HG03558 (cell line): ENCODE results near the gene C13orf46.

Experiments used
- ATAC-seq: cut with Tn5 transposase; IDR thresholded peaks from one replicate; pipeline ENCODE4 v1.9.1; 2021; ENCODE audit warnings: moderate number of reproducible peaks; ENCODE audit not compliant: unreplicated experiment; ENCODE audit errors: extremely low read depth

Gene C13orf46

DNA sequence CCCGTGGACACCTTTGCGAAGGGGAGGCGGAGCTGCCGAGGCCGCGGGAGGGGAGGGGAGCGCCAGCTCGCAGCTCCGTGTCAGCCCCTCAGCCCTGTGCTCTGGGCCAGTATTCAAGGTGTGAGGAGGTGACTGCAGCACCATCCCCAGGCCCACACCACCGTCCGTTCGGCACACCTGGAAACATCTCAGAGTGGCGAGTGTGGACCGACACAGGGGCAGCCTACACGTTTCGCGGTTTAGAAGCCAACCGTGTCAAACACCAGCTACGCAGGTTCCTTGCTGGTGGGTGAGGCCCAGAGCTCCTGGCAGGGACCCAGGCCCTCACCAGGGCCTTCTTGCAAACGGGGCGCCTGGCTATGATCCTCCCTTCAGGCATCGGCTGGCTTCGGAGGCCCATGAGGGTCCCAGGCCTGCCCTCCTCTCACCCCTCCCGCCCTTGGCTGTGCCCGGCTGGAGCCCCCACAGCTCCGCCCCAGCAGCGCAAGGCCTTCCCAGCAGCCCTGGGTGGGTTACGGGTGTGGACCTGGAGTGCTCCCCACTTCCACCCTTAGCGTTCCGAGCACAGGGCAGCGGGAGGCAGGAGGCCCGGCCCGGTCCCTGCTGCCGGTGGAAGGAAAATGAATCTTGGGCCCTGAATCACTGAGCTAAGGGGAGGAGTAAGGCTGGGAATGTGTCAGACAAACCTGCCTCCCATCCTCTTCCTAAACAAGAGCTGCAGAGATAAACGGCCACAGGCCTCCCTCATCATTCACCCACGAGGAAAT lies 1.2 kb downstream of the C13orf46 start:
- no peak for ATAC-seq

- no peak for ATAC-seq
Measured at GRCh38 chr13:113971471-113972231, 2.2 kb downstream of the C13orf46 start.

DNA sequence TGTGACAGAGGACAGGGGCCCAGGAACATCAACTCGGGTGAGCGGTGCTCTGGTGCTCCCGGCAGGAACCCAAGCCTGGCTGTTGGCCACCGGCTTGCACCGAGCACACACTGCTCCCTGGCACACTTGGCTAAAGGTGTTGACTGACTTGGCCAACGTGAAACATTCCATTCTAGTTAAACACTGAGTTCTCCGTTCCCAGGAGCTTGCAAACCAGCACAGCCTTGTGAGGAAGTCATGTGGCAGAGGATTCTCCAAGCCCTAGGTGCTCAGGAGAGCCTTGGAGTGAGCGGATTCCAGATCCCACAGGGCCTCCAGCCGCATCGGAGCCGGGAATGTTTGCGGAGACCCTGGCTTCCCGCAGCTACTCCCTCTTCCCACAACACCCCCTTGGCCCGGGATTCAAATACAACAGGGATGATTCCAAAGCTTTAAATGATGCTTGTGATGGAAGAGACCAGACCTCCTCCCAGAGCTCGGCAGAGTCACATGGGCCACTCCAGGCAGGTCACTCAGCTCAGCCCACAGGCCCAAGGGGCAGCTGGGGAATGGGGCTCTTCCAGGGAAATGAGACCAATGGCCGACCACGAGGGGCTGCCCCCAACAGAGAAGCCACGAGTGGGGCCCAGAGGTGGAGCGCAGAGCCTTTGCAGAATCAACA lies 2.9 kb downstream of the C13orf46 start:
- ATAC-seq, result no peak

- ATAC-seq, result no peak
Measured at GRCh38 chr13:113969973-113970611, 3.8 kb downstream of the C13orf46 start.

DNA sequence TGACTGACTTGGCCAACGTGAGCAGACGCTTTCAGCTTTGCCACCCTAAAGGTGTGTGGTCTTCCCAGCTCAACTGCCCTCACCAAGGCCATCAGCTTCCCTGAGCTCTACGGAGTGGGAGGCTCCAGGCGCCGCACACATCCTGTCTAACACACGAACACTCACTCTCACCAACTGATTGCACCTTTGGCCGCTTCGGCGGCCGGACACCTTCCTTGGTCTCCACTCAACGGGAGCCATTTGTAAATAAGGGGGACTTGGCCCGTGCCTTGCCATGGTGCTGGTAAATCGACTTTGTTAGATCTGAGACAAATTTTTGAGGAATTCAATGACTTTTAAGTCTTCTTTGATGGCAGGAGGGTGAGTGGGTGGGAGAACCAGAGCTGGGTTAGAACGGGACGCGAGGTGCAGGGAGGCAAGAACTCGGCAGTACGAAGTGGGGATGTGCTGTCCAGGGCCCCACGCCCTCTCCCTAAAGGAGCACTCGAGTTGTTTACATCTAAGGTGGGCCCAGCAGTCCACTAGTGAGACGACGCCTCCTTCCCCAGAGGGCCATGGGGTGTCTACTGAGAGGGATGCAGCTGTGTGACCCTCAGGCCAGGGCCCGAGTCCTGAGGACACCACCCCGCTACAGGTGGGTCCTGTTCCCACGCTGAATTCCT lies 4.4 kb downstream of the C13orf46 start:
- no peak for ATAC-seq

DNA sequence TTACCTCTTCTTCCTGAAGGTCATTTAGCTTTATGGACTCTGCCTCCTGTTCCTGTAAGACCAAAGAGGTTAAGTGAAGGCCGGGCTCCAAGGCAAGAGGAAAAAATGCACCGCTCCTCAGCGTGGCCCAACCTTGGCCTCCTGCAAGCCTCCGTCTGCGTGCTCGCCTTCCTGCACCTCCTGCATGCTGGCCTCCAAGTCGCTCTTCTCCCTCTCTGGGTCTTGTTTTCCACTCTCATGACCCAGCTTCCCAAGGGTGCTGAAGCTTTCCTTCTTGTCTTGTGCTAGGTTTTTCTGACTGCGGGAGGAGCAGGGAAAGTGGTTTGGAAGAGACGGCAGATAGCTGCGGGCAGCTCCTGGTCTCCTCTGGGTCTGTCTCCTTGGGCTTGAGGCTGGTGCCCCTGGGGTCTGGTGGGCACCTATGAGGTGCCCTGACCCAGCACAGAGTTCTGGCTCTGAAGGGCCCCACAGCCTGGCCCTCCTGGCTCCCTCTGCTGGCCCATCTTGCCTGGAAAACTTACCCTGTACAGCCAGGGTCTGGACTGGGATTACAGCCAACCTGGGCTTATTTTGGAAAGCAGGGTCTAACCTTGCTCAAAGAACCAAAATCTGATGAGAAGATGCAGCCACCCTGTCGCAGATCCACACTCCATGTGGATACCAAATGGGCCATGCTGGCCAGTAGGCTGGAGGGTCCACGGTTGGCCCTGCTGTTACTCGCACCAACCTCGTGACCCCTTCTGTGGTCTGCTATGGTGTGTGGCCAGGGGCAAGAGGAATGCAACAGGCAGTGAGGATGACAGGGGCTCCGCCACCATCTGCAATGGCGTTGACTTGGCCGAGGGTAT lies 5.2 kb downstream of the C13orf46 start:
- ATAC-seq, result no peak

DNA sequence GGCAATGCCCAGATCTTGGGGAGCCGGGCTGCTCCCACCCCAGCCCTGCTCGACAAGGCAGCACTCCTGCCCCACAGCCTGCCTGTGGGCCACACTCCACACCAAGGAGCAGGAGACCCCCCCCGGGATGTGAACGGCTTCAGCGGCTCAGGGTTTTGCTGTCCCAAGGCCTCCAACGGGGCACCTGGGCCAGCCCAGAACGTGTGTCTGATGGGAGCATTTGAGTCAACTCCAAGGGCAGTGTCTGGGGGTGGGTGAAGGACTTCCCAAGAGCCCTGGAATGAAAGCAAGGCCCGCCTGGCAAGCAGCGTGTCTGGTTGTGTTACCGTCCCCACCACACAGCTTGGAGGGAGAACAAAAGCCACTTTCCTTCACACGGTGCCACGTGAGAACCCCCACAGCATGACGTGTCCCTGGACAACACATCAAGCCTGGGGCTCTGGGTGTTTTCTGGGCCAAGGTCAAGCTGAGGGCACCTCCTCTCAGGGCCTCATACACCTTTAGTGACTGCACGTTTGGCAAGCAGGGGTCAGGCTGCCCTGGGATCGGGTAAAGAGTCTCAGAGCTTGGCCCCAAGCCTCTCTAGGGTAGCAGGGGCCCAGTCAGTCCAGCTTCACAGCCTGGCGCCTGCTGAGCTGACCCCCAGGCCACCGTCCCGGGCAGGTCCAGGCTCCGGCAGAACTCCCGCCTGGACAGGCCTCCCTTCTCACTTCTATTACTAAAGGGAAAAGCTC lies 6.0 kb downstream of the C13orf46 start:
- no peak for ATAC-seq

DNA sequence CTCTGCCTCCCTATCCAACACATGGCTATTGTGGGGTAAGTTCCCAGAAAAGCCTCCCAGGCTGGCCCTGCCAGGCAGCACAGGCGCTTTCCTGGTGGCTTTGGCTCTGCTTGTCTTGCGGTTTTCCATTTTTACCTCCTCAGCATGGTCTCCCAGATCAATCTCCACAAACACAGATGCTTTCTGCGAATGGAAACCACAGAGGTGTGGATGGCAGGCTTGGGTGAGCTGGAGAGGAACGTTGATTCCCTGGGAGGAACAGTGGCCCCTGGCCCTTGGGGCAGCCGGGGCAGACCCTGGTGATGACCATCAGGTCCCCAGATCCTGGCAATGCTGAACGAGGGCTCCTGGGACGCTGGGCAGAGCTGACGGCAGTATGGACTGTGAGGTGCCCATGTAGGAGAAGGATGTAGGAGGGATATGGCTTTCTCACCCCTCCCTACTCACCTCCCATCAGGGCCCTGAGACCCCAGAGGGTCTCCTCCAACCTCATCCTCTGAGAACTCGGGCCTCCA lies 6.6 kb downstream of the C13orf46 start:
- ATAC-seq, result no peak

DNA sequence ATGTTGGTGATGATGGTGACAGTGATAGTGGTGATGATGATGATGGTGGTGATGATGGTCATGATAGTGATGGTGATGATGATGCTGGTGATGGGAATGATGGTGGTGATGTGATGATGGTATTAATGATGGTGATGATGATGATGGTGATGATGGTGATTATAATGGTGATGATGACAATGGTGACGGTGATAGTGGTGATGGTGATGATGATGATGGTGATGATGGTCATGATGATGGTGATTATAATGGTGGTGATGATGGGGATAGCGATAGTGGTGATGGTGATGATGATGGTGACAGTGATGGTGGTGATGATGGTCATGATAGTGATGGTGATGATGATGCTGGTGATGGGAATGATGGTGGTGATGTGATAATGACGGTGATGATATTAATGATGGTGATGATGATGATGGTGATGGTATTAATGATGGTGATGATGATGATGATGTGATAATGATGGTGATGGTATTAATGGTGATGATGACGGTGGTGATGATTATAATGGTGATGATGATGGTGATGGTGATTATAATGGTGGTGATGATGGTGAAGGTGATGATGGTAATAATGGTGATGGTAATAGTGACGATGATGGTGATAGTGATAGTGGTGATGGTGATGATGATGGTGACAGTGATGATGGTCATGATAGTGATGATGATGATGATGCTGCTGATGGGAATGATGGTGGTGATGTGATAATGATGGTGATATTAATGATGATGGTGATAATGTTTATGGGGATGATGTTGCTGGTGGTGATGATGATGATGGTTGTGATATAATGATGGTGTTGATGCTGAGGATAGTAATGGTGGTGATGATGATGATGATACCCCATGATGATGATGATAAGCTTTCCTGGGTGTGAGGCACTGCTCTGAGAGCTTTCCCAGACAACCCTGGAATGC lies 7.7 kb downstream of the C13orf46 start:
- ATAC-seq, result no peak

DNA sequence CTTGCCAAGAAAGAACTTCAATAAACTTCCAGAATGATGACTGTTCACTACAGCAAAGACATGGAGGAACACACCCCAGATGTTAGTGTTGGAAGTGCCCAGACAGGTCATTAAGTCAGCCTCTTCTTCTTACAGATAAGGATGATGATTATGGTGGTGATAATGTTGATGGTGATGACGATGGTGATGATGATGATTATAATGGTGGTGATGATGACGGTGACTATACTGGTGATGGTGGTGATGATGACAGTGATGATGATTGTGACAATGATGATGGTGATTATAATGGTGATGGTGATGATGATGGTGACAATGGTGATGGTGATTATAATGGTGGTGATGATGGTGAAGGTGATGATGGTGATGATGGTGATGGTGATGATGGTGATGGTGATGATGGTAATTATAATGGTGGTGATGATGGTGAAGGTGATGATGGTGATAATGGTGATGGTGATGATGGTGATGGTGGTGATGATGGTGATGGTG lies 8.4 kb downstream of the C13orf46 start:
- ATAC-seq, result no peak

DNA sequence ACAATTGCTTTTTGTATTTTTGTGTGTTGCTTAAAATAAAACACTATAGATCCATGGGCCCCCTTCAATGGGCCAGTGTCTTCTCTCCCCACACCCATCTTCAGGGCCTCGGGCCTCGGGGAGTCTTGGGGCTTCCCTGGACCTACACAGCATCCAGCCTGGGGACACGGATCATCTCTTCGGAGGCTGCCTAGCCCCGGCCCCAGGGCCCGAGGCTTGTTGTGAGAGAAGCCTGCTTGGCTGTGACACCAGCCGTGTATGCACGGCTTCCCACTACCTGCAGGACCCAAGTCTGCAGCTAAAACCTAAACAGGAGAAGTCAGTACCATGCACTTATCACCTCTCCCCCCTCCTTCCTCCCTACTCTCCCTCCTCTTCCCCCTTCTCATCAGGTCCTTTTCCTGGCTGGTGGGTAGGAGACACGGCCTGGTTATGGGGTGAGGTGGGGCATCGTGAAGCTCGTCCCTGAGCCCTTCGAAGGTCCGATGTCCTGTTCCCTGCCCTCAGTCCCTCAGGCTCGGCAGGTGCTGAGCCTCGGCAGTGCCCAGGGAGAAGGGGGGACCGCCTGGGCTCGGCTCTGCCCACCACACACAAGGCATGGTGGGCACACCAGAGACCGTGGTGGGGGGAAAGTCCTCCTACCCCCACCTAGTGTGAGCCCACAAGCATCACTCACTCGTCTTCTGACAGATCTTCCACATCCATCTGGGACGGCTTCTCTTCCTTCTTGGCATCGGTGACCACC lies 9.5 kb downstream of the C13orf46 start:
- no peak for ATAC-seq

DNA sequence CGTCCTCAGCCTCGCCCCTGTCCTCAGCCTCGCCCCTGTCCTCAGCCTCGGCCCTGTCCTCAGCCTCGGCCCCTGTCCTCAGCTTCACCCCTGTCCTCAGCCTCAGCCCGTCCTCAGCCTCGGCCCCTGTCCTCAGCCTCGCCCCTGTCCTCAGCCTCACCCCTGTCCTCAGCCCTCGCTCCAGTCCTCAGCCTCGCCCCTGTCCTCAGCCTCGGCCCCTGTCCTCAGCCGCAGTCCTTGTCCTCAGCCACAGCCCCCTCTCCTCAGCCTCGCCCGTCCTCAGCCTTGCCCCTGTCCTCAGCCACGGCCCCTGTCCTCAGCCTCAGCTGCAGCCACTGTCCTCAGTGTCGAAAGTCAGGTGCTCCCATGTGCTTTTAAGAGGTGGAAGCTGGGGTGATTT lies 10.5 kb downstream of the C13orf46 start:
- ATAC-seq, result no peak

- ATAC-seq, result no peak
Measured at GRCh38 chr13:113962975-113963374, 10.9 kb downstream of the C13orf46 start.

GRCh38 chr13:113962386-113962785 lies 11.5 kb downstream of the C13orf46 start:
- no peak for ATAC-seq

- ATAC-seq, result no peak
Measured at GRCh38 chr13:113960276-113960948, 13.5 kb downstream of the C13orf46 start.

GRCh38 chr13:113959198-113959597 lies 14.7 kb downstream of the C13orf46 start:
- no peak for ATAC-seq
